Neural progenitor cell (in vitro differentiated cells): ENCODE results near the gene DVL1.

Experiments
- EZH2 ChIP-seq: fragments of 200-600 bp; sonication (generic); IDR thresholded peaks from 2 replicates; pipeline ENCODE4 v1.6.1; 2017; ENCODE audit warnings: antibody characterized with exemption, mild to moderate bottlenecking, moderate library complexity
- EZH2phosphoT487 ChIP-seq: fragments of 200-600 bp; sonication (generic); IDR thresholded peaks from 2 replicates; pipeline ENCODE4 v1.6.1; 2017; ENCODE audit warnings: antibody characterized with exemption
- TF ChIP-seq, protein P1 (sequence below): fragments of 200-600 bp; sonication (generic); IDR thresholded peaks from 2 replicates; pipeline ENCODE4 v1.5.1; 2017; ENCODE audit warnings: antibody characterized with exemption, mild to moderate bottlenecking

GRCh38 chr1:1371364-1371745, 22.1 kb upstream of the DVL1 start:
- TF ChIP-seq EZH2, result no peak
- TF ChIP-seq, protein P1, sequence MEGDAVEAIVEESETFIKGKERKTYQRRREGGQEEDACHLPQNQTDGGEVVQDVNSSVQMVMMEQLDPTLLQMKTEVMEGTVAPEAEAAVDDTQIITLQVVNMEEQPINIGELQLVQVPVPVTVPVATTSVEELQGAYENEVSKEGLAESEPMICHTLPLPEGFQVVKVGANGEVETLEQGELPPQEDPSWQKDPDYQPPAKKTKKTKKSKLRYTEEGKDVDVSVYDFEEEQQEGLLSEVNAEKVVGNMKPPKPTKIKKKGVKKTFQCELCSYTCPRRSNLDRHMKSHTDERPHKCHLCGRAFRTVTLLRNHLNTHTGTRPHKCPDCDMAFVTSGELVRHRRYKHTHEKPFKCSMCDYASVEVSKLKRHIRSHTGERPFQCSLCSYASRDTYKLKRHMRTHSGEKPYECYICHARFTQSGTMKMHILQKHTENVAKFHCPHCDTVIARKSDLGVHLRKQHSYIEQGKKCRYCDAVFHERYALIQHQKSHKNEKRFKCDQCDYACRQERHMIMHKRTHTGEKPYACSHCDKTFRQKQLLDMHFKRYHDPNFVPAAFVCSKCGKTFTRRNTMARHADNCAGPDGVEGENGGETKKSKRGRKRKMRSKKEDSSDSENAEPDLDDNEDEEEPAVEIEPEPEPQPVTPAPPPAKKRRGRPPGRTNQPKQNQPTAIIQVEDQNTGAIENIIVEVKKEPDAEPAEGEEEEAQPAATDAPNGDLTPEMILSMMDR, result no peak
- TF ChIP-seq EZH2phosphoT487, result no peak
